ENCODE data around the gene TEDDM1. TPM values are rescaled to one million over a fixed set of nuclear protein-coding genes. Genes with fewer than 3 reads are reported as not detected.
A peak's percentile ranks its signal among the peaks of the same experiment; 100 is the strongest.
"Not testable (repeated sequence)": the region's sequence is repeated elsewhere in the genome, so short reads cannot be mapped to it uniquely, and the experiment has no call there.

Gene TEDDM1, protein sequence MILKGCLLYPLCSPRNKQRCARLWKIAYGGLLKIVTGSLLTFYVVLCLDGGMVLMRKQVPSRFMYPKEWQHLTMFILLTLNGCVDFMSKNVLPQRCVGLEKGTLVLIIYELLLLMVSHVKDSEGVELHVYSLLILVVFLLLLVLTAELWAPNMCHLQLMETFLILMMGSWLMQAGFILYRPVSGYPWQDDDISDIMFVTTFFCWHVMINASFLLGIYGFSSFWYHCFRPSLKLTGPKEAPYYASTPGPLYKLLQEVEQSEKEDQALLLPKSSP
- not detected for total RNA-seq

DNA sequence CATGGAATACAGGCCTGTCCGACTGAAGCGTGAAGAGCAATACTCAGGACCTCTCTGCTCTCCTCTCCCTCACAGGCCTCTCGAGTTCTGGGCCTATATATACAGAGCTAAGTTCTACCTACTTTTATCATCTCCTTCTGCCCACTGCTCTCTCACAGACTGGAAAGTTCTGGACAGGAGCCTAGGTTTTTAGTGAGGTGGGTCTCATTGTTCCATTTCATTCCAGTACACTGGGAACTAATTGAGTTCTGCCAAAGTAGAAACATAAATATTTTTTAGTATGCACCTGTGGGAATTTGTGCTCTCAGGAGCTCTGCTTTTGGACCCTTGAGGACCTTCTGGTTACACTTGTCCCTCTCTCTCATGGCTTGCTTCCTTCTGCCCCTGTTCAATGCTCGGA, at the start of gene TEDDM1:
Gene TEDDM1 (minus strand): TSS at position 101 of the 400 bp plus-strand sequence. CDS start 182 bp downstream, outside the sequence.
- no peaks in the 10 kb centered on the region for H3K36me3 ChIP-seq
- TF ChIP-seq, protein P1, sequence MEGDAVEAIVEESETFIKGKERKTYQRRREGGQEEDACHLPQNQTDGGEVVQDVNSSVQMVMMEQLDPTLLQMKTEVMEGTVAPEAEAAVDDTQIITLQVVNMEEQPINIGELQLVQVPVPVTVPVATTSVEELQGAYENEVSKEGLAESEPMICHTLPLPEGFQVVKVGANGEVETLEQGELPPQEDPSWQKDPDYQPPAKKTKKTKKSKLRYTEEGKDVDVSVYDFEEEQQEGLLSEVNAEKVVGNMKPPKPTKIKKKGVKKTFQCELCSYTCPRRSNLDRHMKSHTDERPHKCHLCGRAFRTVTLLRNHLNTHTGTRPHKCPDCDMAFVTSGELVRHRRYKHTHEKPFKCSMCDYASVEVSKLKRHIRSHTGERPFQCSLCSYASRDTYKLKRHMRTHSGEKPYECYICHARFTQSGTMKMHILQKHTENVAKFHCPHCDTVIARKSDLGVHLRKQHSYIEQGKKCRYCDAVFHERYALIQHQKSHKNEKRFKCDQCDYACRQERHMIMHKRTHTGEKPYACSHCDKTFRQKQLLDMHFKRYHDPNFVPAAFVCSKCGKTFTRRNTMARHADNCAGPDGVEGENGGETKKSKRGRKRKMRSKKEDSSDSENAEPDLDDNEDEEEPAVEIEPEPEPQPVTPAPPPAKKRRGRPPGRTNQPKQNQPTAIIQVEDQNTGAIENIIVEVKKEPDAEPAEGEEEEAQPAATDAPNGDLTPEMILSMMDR (IDR thresholded peaks at IDR 0.05) = no peak
- TF ChIP-seq POLR2AphosphoS5 (IDR thresholded peaks at IDR 0.05; ENCODE audit: insufficient read depth in 1 of 2, low read depth in 1 of 2) (no peak), POLR2A (IDR thresholded peaks at IDR 0.05) (no peak)
- H3K4me1 ChIP-seq = peaks cover 13% of the 10 kb centered on the region
- H3K27ac ChIP-seq = no peak within 1 kb of the TSS
- DNase-seq (ENCODE audit: extremely low spot score in 2 of 2) = no peak
- intact Hi-C loops (cut with DNase I) = no loop called here
- no peaks in the 10 kb centered on the region for H3K9me3 ChIP-seq
- no peak within 1 kb of the TSS for H3K4me3 ChIP-seq
- H3K27me3 ChIP-seq = no peaks in the 10 kb centered on the region

GRCh38 chr1:182450087-182450486, 49.6 kb upstream of the TEDDM1 start, which contains the start of gene RGSL1:
RGSL1 (plus strand) TSS chr1:182450146; CDS start chr1:182450166, 20 bp downstream.
- Histone ChIP-seq H3K9me3 (no peaks in the 10 kb centered on the region), H3K36me3 (no peaks in the 10 kb centered on the region), H3K27ac (no peak within 1 kb of the TSS), H3K4me3 (no peak within 1 kb of the TSS), H3K4me1 (no peaks in the 10 kb centered on the region), H3K27me3 (no peaks in the 10 kb centered on the region)
- TF ChIP-seq POLR2A (IDR thresholded peaks at IDR 0.05) (no peak), POLR2AphosphoS5 (IDR thresholded peaks at IDR 0.05; ENCODE audit: insufficient read depth in 1 of 2, low read depth in 1 of 2) (no peak)
- TF ChIP-seq, protein P1 (IDR thresholded peaks at IDR 0.05) = no peak
- DNase-seq (ENCODE audit: extremely low spot score in 2 of 2) = peak; percentile 5 to 14
- intact Hi-C loops (cut with DNase I) = no loop called here

DNA sequence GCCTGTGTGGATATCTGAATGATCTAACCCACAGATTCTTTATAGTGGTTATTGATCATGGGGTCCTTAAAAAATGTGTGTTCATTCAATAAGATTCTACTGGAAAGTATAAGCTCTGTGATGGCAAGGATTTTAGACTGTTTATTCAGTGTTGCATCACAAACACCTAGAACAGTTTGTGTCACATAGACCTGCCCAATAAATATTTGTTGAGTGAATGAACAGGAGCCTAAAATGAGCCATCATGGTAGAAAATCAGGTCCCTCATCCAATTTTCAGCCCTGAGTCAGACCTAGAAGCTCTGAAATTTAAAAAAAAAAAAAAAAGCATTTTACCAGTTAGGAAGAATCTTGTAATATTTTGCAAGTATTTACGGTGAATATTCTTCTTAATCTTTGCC, 47.2 kb upstream of the TEDDM1 start:
- intact Hi-C loops (cut with DNase I) = no loop called here
- H3K36me3 ChIP-seq = no peaks in the 10 kb centered on the region
- H3K27me3 ChIP-seq = no peaks in the 10 kb centered on the region
- no peak overlapping the region for H3K27ac ChIP-seq
- DNase-seq (ENCODE audit: extremely low spot score in 2 of 2) = no peak
- TF ChIP-seq POLR2AphosphoS5 (IDR thresholded peaks at IDR 0.05; ENCODE audit: insufficient read depth in 1 of 2, low read depth in 1 of 2) (no peak), POLR2A (IDR thresholded peaks at IDR 0.05) (no peak)
- TF ChIP-seq, protein P1 (IDR thresholded peaks at IDR 0.05) = no peak
- H3K4me3 ChIP-seq = no peak overlapping the region
- H3K4me1 ChIP-seq = no peaks in the 10 kb centered on the region
- no peaks in the 10 kb centered on the region for H3K9me3 ChIP-seq

DNA sequence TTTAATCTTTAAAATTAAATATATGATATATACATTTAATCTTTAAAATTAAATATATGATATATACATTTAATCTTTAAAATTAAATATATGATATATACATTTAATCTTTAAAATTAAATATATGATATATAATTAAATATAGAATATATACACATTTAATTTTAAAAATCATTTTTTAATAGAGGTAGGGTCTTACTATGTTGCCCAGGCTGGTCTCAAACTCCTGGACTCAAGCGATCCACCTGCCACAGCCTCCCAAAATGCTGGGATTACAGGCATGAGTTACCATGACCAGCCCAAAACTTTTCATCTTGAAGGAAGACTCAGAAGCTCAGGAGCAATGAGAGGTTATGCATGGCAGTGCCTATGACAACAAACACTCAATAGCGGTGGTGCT, 46.7 kb upstream of the TEDDM1 start:
- H3K4me1 ChIP-seq; H3K9me3 ChIP-seq; intact Hi-C loops (cut with DNase I); H3K36me3 ChIP-seq; H3K27ac ChIP-seq; H3K27me3 ChIP-seq; H3K4me3 ChIP-seq: not testable (repeated sequence)
- peak in 1 of 2 donors; percentile 6 for DNase-seq (ENCODE audit: extremely low spot score in 2 of 2)

DNA sequence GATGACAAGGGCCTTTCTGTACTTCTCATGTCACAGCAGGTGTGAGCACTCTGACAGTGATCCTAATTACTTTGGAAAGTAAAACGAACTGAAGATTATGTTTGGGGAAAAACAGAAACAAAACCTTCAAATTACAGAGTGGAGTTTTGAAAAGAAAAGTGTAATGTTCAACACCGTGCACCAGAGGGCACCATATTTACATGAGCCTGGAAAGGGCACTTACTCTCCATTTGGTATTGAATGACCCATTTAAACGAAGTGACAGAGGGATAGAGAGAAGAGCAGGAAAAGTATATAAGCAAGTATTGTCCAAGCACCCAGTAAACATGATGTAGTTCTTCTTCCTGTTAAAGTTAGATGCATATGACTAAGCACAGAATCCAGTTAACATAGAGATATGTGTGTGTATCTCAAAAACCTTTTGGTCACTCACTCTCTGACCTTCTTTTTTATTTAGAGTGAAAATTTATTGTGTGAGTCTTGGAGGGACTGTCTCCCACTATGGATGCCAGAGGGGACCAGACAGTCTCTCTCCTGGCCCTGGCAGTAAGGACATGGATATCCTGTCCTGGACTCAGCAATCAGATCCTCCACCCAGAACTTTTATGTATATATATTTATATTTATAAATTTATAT, 45.7 kb upstream of the TEDDM1 start:
- Histone ChIP-seq H3K9me3 (no peaks in the 10 kb centered on the region), H3K27me3 (no peaks in the 10 kb centered on the region), H3K4me1 (no peaks in the 10 kb centered on the region), H3K27ac (no peak overlapping the region), H3K36me3 (no peaks in the 10 kb centered on the region), H3K4me3 (no peak overlapping the region)
- no peak for DNase-seq (ENCODE audit: extremely low spot score in 2 of 2)
- intact Hi-C loops (cut with DNase I) = no loop called here
- TF ChIP-seq POLR2A (IDR thresholded peaks at IDR 0.05) = no peak
- TF ChIP-seq, protein P1 (IDR thresholded peaks at IDR 0.05) = peak in 2 of 3 experiments; percentile 25
- TF ChIP-seq POLR2AphosphoS5 (IDR thresholded peaks at IDR 0.05; ENCODE audit: insufficient read depth in 1 of 2, low read depth in 1 of 2) = no peak
